ENCODE data around the gene ATG16L2.
"Not testable (repeated sequence)": the region's sequence is repeated elsewhere in the genome, so short reads cannot be mapped to it uniquely, and the experiment has no call there.

The ATG16L2 gene

GRCh38 chr11:72824811-72825505, 10.7 kb downstream of the ATG16L2 start:
- no peak for DNase-seq (ENCODE audit: low read depth)

GRCh38 chr11:72825661-72826060, 11.4 kb downstream of the ATG16L2 start:
- no peak for DNase-seq (ENCODE audit: low read depth)

GRCh38 chr11:72826191-72826941, 12.2 kb downstream of the ATG16L2 start:
- DNase-seq (ENCODE audit: low read depth): no peak

GRCh38 chr11:72826942-72827480, 12.8 kb downstream of the ATG16L2 start:
- no peak for DNase-seq (ENCODE audit: low read depth)

- not testable (repeated sequence) for DNase-seq (ENCODE audit: low read depth)
Observed at GRCh38 chr11:72827656-72828055, 13.4 kb downstream of the ATG16L2 start.

GRCh38 chr11:72828081-72828567, 13.9 kb downstream of the ATG16L2 start:
- DNase-seq (ENCODE audit: low read depth): no peak

GRCh38 chr11:72828692-72829101, 14.5 kb downstream of the ATG16L2 start:
- DNase-seq (ENCODE audit: low read depth): no peak

- no peak for DNase-seq (ENCODE audit: low read depth)
Observed at GRCh38 chr11:72829178-72829577, 15.0 kb downstream of the ATG16L2 start.

GRCh38 chr11:72829884-72830533, 15.8 kb downstream of the ATG16L2 start:
- DNase-seq (ENCODE audit: low read depth): no peak

- peak; percentile 41 for DNase-seq (ENCODE audit: low read depth)
Observed at GRCh38 chr11:72831521-72832300, 17.5 kb downstream of the ATG16L2 start.

- no peak for DNase-seq (ENCODE audit: low read depth)
Observed at GRCh38 chr11:72832301-72833082, 18.3 kb downstream of the ATG16L2 start.

- no peak for DNase-seq (ENCODE audit: low read depth)
Observed at GRCh38 chr11:72833083-72833733, 19.0 kb downstream of the ATG16L2 start.

- no peak for DNase-seq (ENCODE audit: low read depth)
Observed at GRCh38 chr11:72833811-72834493, 19.7 kb downstream of the ATG16L2 start.

- no peak for DNase-seq (ENCODE audit: low read depth)
Observed at GRCh38 chr11:72834905-72835304, 20.7 kb downstream of the ATG16L2 start.

GRCh38 chr11:72836111-72836510, 21.9 kb downstream of the ATG16L2 start:
- no peak for DNase-seq (ENCODE audit: low read depth)

GRCh38 chr11:72838691-72839305, 24.6 kb downstream of the ATG16L2 start:
- DNase-seq (ENCODE audit: low read depth): no peak

GRCh38 chr11:72840780-72841179, 26.6 kb downstream of the ATG16L2 start:
- no peak for DNase-seq (ENCODE audit: low read depth)

- no peak for DNase-seq (ENCODE audit: low read depth)
Observed at GRCh38 chr11:72841397-72841796, 27.2 kb downstream of the ATG16L2 start.

GRCh38 chr11:72842126-72842525, 27.9 kb downstream of the ATG16L2 start:
- no peak for DNase-seq (ENCODE audit: low read depth)
